GM21717 (cell line): Measurements from ENCODE around the gene FCRL5.

ENCODE experiments used
- ATAC-seq: cut with Tn5 transposase; IDR thresholded peaks from one replicate; pipeline ENCODE4 v1.9.1; 2021; ENCODE audit warnings: mild to moderate bottlenecking, moderate library complexity; ENCODE audit not compliant: unreplicated experiment

FCRL5 gene

DNA sequence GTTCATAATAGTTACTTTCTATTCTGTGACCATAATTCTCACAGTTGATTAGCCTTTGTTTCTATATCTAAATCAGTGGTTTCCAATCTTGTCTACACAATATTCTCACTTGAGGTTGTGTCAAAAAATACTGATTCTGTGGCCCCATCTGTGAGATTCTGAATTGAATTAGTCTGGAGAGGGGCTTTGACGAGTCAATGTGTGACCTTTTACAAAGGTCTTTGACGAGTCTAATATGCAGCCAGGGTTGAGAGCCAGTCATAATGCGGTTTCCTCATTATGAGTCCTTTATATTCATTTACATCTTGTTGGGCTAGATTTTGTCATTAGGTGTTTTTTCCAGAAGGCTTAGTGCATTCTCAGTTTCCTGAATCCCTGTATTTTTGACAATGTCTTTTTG, 19.7 kb downstream of the FCRL5 start:
- no peak for ATAC-seq

DNA sequence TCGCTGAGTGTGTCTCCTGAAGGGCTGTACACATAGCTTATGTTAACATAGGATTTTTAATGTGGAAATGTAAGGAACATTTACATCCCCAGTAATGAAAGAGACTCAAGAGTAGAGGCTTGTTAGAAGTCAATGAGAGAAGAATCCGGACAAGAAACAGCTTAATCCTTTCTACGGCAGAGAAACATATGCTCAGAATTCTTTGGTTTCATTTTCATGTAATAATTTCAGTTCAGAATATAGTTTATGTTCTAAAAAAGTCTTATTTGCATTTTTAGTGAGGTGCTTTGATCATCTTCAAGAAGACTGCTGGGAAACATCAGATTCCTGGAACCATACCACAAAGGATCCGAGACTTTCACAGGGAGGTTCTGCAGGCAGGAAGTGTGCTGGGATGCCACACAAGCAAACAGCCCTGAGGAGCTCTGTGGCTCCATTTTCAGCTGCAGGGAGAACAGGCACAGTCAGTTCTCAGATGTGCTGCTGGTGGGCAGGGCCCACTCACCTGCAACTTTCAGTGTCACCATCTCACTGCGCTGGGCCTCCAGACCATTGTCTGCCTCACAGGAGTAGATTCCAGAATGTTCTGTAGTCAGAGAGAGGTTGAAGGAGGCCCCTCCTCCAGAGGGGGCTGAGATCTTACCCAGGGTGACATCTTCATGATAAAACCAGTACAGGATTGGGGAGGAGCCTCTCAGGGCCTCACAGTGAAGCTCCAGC, 28.4 kb downstream of the FCRL5 start:
- peak; percentile 85 for ATAC-seq

DNA sequence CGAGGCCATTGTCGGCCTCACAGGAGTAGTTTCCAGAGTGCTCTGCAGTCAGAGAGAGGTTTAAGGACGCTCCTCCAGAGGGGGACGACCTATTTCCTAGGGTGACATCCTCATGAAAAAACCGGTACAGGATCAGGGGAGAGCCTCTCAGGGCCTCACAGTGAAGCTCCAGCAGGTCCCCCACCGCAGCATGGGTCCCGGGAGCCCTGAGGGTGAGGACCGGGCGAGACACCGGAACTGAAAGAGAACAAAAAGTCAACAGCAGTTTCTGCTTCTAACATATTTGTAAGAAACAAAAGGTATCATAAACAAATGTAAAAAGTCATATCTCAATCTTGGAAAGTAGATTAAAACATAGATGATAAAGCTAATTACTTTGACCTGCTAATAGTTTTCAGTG, 31.3 kb downstream of the FCRL5 start:
- ATAC-seq: no peak

DNA sequence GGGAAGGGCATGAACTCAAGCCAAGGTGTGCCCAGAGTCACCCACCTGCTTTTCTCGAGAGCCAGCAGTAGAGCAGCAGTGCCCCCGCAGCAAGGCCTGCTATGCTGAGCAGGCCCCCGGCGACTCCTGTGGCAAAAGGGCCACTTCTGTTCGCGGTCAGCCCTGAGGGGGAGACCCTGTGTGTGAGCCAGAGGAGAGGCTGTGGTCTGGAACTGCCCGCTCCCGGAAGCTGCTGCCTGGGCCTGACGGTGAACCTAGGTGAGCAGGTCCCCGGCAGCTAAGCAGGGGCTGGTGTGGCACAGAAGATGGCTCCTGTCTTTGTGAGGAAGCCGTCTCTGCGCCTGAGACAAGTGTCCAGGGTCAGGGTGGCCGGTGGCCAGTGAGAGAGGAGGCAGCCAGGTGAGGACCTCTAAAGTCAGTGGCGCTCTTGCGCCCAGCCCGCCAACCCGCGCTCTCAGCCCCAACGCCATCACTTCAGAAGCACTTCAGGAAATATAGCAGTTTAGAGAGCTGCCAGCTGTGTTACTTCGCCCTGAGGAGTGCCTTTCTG, 31.9 kb downstream of the FCRL5 start:
- no peak for ATAC-seq

DNA sequence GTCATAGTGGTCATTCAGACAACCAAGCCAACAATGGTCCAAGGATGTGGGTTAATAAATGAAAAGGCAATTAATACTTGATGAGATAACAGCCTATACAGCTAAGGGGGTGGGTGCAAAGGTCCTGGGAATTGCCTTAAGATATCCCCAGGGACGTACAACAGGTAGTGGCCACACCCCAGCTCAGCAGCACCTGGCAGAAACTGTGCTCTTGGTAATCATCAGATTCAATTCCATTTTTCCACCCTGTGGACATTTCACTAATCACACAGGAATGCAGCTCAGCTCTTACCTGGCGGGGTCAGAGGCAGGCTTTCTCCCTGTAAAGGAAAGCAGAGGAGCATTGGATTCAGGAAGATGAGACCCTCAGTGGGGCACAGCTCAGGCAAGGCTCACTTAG, 32.9 kb downstream of the FCRL5 start:
- ATAC-seq: no peak

DNA sequence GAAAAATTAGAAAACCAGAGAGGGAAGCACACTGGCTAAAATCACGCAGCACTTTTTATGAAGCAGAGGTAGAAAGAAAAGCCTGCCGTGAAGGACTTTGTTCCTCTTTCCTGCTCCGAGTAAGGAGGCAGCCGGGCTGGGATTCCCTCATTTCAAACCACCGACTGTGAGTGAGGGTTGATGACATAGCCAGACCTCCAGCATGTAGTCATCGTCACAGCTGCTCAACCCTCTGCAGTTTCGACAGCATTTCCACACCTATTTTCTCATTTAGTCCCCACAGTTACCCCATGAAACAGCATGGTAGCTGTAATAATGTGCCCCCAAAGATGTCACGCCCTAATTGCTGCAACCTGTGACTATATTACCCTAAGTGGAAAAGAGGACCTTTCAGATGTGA, 35.3 kb downstream of the FCRL5 start:
- no peak for ATAC-seq

DNA sequence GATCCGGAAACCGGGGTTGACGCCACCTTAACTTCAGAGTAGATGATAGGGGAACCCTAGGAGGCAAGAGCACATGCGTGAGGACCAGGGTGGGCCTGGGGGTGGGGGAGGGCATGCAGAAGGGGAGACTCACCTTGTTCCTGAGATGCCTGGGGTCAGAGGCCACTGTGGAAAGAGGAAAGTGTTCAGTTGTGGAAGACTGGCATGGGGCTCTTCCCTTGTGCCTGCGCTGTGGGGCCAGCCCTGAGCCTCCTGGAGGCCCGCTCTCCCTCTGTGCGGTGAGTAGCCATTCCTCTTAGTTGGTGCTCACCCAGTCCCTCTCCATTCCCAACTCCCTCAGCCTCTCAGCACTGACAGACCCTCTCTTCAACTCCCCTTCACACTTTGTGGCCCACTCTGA, 36.6 kb downstream of the FCRL5 start:
- no peak for ATAC-seq

DNA sequence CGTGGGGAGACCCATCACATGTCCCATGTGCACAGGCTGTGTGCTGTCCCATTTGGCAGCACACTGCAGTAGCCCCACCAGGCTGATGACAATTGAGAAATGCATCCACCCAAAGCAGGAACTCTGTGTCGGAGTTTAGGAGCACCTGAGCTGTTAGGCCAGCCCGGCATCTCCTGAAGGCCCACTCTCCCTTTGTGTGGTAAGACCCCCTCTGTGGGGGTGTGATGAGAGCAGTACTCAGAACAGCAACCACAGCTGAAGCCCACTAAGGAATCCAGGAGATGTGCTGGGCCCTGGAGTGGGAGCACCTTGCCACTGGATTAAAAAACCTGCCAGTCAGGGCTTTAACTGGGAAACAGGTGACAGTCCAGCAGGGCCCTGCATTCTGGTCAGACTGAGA, 37.2 kb downstream of the FCRL5 start:
- ATAC-seq: no peak

DNA sequence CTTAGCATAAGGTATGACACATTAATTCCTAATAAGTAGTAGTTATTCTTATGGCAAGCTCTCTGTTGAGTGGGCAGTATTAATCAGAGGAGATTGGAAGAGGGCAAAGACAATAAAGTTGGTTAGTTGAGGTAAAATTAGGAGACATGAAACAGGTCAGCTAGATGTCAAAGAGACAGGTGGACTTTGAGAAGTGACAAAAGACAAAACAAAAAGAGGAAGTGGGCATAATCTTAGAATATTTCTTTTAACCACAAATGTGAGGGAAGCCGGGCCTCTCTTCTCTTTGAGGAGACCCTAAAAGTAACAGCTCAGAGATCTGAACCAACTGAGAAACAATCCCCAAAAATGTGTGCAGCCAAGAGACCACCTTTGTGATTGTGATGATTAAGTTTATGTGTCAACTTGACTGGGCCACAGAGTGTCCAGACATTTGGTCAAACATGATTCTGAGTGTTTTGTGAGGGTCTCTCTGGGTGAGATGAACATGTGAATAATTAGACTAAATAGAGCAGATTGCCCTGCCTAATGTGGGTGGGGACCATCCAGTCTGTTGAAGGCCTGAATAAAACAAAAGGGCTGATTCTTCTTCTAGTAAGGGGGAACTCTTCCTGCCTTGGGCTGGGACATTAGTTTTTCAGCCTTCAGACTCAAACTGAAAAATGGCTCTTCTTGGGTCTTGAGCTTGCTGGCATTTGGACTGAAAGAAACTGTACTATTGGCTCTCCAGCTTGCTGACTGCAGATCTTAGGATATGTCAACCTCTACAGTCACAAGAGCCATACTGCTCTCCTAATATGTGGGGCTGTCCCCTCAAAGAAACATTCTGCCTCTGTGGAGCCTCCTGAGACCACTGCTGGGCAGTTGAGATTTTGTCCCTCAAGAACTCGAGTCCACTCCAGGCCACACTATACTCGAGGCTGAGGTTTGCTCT, 40.0 kb downstream of the FCRL5 start:
- peak; percentile 45 for ATAC-seq

DNA sequence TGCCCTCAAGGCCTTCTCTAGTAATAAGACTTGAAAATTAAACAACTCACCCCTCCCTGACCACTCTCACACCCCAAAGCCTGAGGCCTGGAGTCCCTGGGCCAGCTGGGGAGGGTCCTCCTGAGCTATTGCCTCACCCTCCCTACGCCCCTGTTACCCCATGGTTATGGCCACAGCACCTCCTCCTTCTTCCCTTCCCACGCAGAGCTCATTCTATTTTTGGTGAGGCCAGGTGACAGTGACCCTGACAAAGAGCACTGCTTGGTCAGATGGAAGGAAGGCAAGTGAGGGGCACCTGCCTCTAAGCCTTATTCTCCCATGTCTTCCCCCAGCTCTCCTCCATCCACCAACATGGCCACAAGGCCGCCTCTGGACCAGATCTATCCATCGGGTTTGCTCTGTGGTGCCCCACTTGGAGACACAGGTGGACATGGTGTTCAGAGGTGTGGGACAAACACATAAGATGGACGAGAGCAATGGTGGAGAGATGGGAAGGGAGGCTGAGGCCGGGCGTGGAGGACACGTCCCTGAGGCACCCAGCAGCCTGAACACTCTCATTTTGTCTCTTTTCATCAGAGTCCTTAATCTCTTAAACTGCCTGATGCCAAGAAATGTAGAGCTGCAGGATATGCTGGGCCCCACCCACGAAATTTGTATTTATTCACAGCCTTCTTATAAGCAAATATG, 42.6 kb downstream of the FCRL5 start:
- ATAC-seq: no peak

DNA sequence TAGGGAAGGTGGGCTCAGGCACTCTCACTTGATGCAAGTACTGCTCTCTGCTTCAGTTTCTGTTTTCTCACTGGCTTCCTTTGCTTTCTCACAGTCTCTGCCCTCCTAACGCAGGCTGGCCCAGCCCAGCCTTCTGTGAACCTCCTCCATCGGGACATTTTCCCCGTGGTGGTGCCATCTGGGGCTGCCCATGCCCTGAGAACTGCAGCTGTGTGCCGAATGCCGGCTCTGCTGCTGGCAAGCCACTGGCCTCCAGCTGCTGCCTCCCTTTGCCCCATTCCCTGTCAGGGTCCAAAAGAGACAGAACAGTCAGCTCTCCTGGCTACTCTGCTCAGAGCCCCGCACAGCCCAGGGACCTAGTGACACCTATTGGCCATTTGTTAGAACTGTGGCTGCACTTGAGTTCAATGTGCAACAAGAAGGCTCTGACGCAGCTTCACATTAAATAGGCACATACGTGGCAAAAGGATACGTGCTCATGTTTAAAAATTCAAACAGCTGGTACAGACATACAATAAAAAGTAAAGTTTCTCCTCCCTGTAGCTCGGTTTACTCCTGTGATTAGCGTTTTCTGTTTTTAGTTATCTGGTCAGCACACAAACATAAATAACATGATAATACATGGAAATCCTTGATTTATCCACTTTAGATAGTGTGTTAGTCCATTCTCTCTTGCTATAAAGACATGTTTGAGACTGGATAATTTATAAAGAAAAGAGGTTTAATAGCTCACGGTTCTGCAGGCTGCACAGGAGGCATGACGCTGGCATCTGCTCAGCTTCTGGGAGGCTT, 46.6 kb downstream of the FCRL5 start:
- ATAC-seq: peak; percentile 82

DNA sequence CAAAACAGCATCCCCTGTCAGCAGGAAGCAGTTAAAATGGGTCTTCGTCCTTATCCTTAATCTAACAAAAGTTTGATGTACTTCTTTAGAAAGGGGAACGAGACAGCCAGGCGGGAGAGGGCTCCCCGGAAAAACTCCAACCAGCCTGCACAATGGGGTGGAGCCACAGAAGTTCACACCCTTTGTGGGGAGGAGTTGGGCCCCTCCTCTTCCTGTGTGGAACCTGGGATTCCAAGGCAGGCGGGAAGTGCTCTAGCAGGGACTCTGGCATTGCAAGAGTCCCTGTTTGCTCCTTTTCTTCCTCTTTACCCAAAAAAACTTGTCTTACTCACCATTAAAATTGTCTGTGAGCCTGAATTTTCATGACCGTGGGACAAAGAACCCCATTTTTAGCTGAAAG, 47.7 kb downstream of the FCRL5 start:
- ATAC-seq: no peak

DNA sequence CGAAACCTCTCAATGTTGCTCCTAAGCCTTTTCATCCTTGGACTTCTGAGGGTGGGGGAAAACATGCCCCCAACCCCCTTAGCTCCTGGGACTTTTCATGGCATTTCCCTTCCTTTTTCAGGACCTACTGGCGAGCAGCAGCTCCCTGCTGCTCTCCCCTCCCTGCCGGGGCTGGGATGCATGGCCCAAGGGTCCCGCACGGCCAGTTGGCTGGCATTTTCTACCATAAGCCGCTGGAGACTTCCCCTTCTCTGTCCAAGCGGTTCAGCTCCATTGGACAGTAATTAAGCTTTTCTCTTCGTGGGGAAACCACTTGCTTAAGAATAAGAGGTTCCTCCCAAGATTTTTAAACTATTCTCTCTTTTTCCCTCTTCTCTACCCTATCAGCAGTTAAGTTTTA, 52.8 kb downstream of the FCRL5 start:
- ATAC-seq: no peak

DNA sequence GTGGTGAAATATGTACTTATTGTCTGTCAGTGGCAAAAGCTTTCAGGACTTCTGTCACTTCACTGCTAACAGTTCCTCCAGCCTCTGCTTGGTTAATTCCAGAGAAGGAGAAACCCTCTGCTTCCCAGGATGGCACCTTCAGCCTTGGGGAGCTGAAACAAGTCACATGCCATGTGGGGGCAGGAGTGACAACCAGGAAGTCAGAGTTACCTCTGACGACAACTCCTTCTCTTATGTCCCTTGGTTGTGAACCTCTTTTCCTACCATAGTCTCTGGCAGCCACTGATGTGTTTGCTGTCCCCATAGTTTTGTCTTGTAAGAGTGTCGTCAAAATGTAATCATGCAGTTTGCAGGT, 53.6 kb downstream of the FCRL5 start:
- ATAC-seq: no peak

DNA sequence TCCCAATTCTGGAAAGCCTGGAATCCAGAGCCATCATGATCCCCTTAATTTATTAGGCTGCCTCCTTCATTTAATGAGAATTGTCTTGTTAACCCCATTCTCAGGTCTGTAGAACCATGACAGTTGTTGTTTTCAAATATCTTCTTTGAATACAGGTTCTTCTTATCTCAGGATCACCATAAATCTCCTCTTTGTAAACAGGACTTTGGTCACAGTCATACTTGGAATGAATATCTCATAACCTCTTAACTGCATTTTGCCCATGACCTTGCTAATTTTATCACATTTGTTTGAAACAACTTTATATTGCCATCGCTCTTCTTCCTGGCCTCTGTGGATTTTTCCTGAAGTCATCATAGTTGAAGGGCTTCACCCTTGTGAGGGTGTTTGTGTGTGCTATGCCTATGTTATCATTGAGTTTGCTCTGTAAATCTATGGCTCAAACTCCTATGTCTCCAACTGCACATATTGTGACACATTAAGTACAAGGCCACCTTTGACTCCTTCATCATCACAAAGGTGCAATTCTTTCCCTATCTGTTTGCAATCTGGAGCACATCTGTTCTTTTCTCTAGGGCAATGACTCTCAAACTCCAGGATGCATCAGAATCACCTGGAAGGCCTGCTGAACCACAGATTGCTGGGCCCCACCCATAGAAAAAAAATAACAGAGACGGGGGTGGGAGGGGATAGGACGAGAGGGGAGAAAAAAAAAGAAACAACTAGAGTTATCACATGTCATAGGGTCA, 54.2 kb downstream of the FCRL5 start:
- no peak for ATAC-seq

DNA sequence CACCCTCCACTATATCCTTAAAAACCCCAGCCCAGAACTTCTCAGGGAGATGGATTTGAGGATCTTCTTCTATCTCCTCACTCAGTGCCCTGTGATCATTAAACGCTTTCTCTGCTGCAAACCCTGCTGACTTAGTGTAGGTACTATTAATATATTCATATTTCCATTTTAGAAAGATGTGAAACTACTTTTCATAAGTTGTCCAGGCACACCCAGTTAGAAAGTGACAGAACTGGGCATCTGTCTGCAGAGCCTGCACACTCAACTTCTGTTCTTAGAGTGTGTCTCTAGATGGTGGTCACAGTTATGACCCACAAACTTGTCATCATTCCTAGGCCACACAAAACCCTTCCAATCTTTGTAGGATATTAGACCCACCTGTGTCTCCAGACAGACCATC, 55.0 kb downstream of the FCRL5 start:
- ATAC-seq: no peak

DNA sequence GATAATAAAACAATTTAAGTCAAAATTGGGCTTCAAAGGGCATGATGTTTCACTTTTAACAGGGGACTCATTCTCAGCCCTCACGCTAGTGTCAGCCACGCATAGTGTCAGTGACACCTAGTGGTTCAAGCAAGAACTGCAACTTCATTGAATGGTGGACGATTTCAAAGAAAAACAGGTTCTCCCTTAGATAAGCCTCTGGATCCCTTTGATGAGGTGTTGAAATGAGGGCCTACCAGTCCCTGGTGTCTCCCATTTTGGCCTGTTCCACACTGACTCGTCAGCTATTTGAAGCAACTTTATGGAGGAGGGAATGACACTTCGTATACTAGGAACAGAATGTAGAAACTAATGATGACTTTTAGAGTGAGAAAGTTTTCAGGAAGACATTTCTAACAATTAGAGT, 56.2 kb downstream of the FCRL5 start:
- ATAC-seq: no peak

DNA sequence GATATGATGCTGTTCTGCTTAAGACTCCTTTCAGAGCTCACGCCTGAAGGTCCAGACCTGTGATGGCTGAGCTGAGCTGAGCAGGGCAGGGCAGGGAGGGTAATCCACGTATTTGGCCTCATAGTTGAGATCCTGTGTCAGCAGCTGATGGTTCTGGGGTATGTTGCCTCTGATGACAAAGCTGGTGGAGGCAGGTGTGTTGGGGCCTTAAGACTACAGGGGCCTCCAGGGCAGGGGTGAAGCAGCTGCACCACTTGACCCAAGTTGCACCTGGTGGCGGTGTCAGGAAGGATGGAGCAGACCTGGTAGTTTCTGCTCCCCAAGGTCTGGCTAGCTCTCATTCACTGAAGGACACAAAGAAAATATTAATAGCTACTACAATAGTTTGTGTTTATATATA, 57.0 kb downstream of the FCRL5 start:
- no peak for ATAC-seq

DNA sequence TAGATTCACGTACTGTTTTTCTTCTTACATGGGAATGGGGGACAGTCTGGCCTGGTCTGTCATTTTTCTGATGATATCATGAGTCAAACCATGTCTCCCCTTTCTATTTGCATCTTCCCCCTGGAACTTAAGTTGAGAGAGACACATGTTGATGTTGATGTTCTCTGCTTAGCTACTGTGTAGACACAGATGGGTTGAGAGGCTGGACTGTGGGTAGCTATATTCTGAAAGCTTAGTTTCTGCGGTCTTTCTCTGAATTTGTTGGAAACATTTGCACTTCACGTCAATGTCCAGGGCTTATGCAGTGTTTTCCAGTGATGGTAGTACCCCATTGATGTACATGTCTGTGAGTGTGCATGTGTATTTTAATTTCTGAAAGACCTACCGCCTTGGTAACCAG, 58.2 kb downstream of the FCRL5 start:
- no peak for ATAC-seq
